ENCODE data around the gene LAMC3.

- TF ChIP-seq BHLHE40 (IDR thresholded peaks at IDR 0.05; ENCODE audit: borderline replicate concordance) (no peak), FOXK2 (IDR thresholded peaks at IDR 0.05) (no peak), FOXA1 (IDR thresholded peaks at IDR 0.05) (no peak), FOXM1 (IDR thresholded peaks at IDR 0.05; ENCODE audit: borderline replicate concordance) (no peak), L3MBTL2 (conservative IDR thresholded peaks at IDR 0.05) (no peak), ARNT (IDR thresholded peaks at IDR 0.05) (no peak), PKNOX1 (IDR thresholded peaks at IDR 0.05) (no peak), ELF4 (IDR thresholded peaks at IDR 0.05) (no peak), SUZ12 (IDR thresholded peaks at IDR 0.05) (no peak), NFRKB (IDR thresholded peaks at IDR 0.05) (no peak), SP1 (IDR thresholded peaks at IDR 0.05) (no peak)
Observed at GRCh38 chr9:131140550-131140949, 131.6 kb downstream of the LAMC3 start.

Measured in HEK293T (cell line).